Liver (tissue), 9 donors: ENCODE measurements around the gene EEFSEC. TPM values are rescaled to one million over a fixed set of nuclear protein-coding genes. Genes with fewer than 3 reads are reported as not detected.

Experiments used
- DNase-seq: peaks from one replicate; pipeline ENCODE4 v3.0.0-alpha.2; 2017; ENCODE audit warnings: low spot score
- H3K27ac ChIP-seq, 2 donors: one replicate each; pipeline ENCODE4 v1.7.0; 2013; ENCODE audit warnings: inconsistent platforms in 2 of 2, low read length in 2 of 2, control low read depth in 1 of 2, low read depth in 1 of 2, mild to moderate bottlenecking in 1 of 2
- H3K27me3 ChIP-seq, 4 donors: one replicate each; pipeline versions ENCODE4 v1.6.1 to v1.7.0; 2013; ENCODE audit warnings: low read length in 3 of 4, inconsistent platforms in 1 of 4, mild to moderate bottlenecking in 1 of 4, moderate library complexity in 1 of 4; ENCODE audit not compliant: control insufficient read depth in 4 of 4, insufficient read depth in 4 of 4
- H3K36me3 ChIP-seq, 4 donors: one replicate each; pipeline versions ENCODE4 v1.6.1 to v1.7.0; 2013; ENCODE audit warnings: low read length in 3 of 4, mild to moderate bottlenecking in 3 of 4, low read depth in 1 of 4, moderate library complexity in 1 of 4; ENCODE audit not compliant: control insufficient read depth in 4 of 4, insufficient read depth in 3 of 4
- H3K4me1 ChIP-seq, 4 donors: one replicate each; pipeline versions ENCODE4 v1.6.1 to v1.7.0; 2013; ENCODE audit warnings: low read length in 3 of 4, mild to moderate bottlenecking in 3 of 4, moderate library complexity in 1 of 4; ENCODE audit not compliant: control insufficient read depth in 4 of 4, insufficient read depth in 4 of 4
- H3K4me3 ChIP-seq, 3 donors: one replicate each; pipeline versions ENCODE4 v1.6.1 to v1.7.0; 2013; ENCODE audit warnings: low read length in 3 of 3, control low read depth in 1 of 3, low read depth in 1 of 3, mild to moderate bottlenecking in 1 of 3
- H3K9ac ChIP-seq, 2 donors: one replicate each; pipeline ENCODE4 v1.7.0; 2013; ENCODE audit warnings: low read length in 2 of 2, mild to moderate bottlenecking in 2 of 2, moderate library complexity in 2 of 2, control low read depth in 1 of 2, low read depth in 1 of 2
- H3K9me3 ChIP-seq, 4 donors: one replicate each; pipeline versions ENCODE4 v1.6.1 to v1.7.0; 2013; ENCODE audit warnings: low read length in 3 of 4; ENCODE audit not compliant: control insufficient read depth in 4 of 4
- EGR1 ChIP-seq, 2 donors: IDR thresholded peaks; 2 replicates each; pipeline ENCODE4 v1.6.1; 2016 to 2018; ENCODE audit warnings: antibody characterized with exemption in 2 of 2, low read depth in 2 of 2
- FOXA1 ChIP-seq: IDR thresholded peaks from 2 replicates; pipeline ENCODE4 v1.6.1; 2016; ENCODE audit warnings: antibody characterized with exemption
- FOXA2 ChIP-seq: IDR thresholded peaks from 2 replicates; pipeline ENCODE4 v1.6.1; 2016; ENCODE audit warnings: antibody characterized with exemption
- GABPA ChIP-seq, 2 donors: IDR thresholded peaks in 1 of 2; conservative IDR thresholded peaks in 1 of 2; 2 replicates each; pipeline ENCODE4 v1.6.1; 2016; ENCODE audit warnings: antibody characterized with exemption in 2 of 2, mild to moderate bottlenecking in 1 of 2, moderate library complexity in 1 of 2
- HNF4A ChIP-seq, 2 donors: conservative IDR thresholded peaks; 2 replicates each; pipeline ENCODE4 v1.6.1; 2016; ENCODE audit warnings: antibody characterized with exemption in 2 of 2, mild to moderate bottlenecking in 2 of 2
- HNF4G ChIP-seq: IDR thresholded peaks from 2 replicates; pipeline ENCODE4 v1.6.1; 2016; ENCODE audit warnings: antibody characterized with exemption
- JUND ChIP-seq, 2 donors: IDR thresholded peaks; 2 replicates each; pipeline ENCODE4 v1.6.1; 2016; ENCODE audit warnings: antibody characterized with exemption in 2 of 2
- NR2F2 ChIP-seq: IDR thresholded peaks from 2 replicates; pipeline ENCODE4 v1.6.1; 2016; ENCODE audit warnings: antibody characterized with exemption
- RAD21 ChIP-seq, 2 donors: IDR thresholded peaks; 2 replicates each; pipeline ENCODE4 v1.6.1; 2016; ENCODE audit warnings: antibody characterized with exemption in 2 of 2, mild to moderate bottlenecking in 2 of 2
- RXRA ChIP-seq, 2 donors: IDR thresholded peaks; 2 replicates each; pipeline ENCODE4 v1.6.1; 2017 to 2018; ENCODE audit warnings: antibody characterized with exemption in 2 of 2, mild to moderate bottlenecking in 1 of 2
- SP1 ChIP-seq: IDR thresholded peaks from 2 replicates; pipeline ENCODE4 v1.6.1; 2018; ENCODE audit warnings: antibody characterized with exemption, mild to moderate bottlenecking
- TAF1 ChIP-seq: conservative IDR thresholded peaks from 2 replicates; pipeline ENCODE4 v1.6.1; 2016; ENCODE audit warnings: antibody characterized with exemption, mild to moderate bottlenecking
- YY1 ChIP-seq: IDR thresholded peaks from 2 replicates; pipeline ENCODE4 v1.6.1; 2016; ENCODE audit warnings: antibody characterized with exemption, mild to moderate bottlenecking
- WGBS: extraction: QIAGEN DNeasy Blood & Tissue Kit; methylation state at CpG from one replicate; pipeline ENCODE4 v1.1.7; 2013; 5-methylcytosine and 5-hydroxymethylcytosine counted together
- polyA plus RNA-seq, 2 donors: library from polyadenylated mRNA; stranded (reverse) in 1 of 2; unstranded in 1 of 2; fragments of 200-250 nt in 1 of 2; fragments of >200 nt in 1 of 2; fragmentation: Nextera tagmentation in 1 of 2; extraction: Ambion mirVana in 1 of 2; gene quantifications; one replicate each; pipeline versions ENCODE4 v1.2.1 to v1.2.3, GENCODE V29; 2013 to 2015
- total RNA-seq, 2 donors: library from RNA; depleted of rRNA; stranded (reverse); fragments of >200 nt; gene quantifications; one replicate each; pipeline ENCODE4 v1.2.3, GENCODE V29; 2014
- TF ChIP-seq, protein P1 (sequence below): fragments of 150-350 bp; IDR thresholded peaks from 2 replicates; pipeline ENCODE4 v1.5.1; 2017; ENCODE audit warnings: improper control_type of control experiment, low read depth, low read length; ENCODE audit not compliant: missing input control
- TF ChIP-seq, protein P2 (sequence below): IDR thresholded peaks from 2 replicates; pipeline ENCODE4 v1.6.1; 2016; ENCODE audit warnings: antibody characterized with exemption, mild to moderate bottlenecking
- TF ChIP-seq, protein P3 (sequence below): IDR thresholded peaks from 2 replicates; pipeline ENCODE4 v1.6.1; 2016; ENCODE audit warnings: antibody characterized with exemption
- TF ChIP-seq, protein P4 (sequence below): IDR thresholded peaks from 2 replicates; pipeline ENCODE4 v1.6.1; 2016; ENCODE audit warnings: antibody characterized with exemption
- donor health status: healthy.
- donor health status: healthy.
- donor health status: healthy.
- donor health status: healthy.
- donor health status: healthy.

EEFSEC gene
- total and polyA plus RNA-seq, 4 donors: 8.4 to 13.1 (median 10.7) TPM

DNA sequence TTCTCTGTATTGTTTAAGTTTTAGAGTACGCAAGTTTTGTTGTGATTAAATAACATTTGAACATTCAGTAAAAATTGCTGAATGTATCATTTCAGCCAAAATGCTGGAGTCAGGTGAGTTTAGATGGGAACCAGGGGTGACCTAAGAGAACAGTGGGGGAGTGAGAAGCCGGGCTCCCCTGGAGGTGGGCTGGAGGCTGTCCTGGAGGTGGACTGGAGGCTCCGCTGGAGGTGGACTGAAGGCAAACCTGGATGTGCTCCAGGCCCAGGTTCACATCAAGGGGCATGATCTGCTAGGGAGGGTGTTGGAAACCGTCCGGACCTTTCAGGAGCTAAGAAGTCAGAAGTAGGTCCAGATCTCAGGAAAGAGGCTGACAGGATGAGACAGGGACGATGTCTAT lies 289.7 kb downstream of the EEFSEC start:
- no peaks in the 10 kb centered on the region for H3K36me3 ChIP-seq
- H3K4me1 ChIP-seq: no peaks in the 10 kb centered on the region
- TF ChIP-seq, protein P1, sequence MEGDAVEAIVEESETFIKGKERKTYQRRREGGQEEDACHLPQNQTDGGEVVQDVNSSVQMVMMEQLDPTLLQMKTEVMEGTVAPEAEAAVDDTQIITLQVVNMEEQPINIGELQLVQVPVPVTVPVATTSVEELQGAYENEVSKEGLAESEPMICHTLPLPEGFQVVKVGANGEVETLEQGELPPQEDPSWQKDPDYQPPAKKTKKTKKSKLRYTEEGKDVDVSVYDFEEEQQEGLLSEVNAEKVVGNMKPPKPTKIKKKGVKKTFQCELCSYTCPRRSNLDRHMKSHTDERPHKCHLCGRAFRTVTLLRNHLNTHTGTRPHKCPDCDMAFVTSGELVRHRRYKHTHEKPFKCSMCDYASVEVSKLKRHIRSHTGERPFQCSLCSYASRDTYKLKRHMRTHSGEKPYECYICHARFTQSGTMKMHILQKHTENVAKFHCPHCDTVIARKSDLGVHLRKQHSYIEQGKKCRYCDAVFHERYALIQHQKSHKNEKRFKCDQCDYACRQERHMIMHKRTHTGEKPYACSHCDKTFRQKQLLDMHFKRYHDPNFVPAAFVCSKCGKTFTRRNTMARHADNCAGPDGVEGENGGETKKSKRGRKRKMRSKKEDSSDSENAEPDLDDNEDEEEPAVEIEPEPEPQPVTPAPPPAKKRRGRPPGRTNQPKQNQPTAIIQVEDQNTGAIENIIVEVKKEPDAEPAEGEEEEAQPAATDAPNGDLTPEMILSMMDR: no peak
- TF ChIP-seq JUND (IDR thresholded peaks at IDR 0.05) (no peak), SP1 (no peak), HNF4A (conservative IDR thresholded peaks at IDR 0.05) (no peak), RXRA (IDR thresholded peaks at IDR 0.05) (no peak), RAD21 (IDR thresholded peaks at IDR 0.05) (no peak), FOXA2 (no peak), EGR1 (IDR thresholded peaks at IDR 0.05; ENCODE audit: low read depth in 2 of 2) (no peak), NR2F2 (no peak), FOXA1 (no peak), HNF4G (no peak), GABPA (IDR thresholded peaks at IDR 0.05 in 1 of 2, conservative IDR thresholded peaks at IDR 0.05 in 1 of 2) (no peak), YY1 (no peak)
- TF ChIP-seq, protein P2, sequence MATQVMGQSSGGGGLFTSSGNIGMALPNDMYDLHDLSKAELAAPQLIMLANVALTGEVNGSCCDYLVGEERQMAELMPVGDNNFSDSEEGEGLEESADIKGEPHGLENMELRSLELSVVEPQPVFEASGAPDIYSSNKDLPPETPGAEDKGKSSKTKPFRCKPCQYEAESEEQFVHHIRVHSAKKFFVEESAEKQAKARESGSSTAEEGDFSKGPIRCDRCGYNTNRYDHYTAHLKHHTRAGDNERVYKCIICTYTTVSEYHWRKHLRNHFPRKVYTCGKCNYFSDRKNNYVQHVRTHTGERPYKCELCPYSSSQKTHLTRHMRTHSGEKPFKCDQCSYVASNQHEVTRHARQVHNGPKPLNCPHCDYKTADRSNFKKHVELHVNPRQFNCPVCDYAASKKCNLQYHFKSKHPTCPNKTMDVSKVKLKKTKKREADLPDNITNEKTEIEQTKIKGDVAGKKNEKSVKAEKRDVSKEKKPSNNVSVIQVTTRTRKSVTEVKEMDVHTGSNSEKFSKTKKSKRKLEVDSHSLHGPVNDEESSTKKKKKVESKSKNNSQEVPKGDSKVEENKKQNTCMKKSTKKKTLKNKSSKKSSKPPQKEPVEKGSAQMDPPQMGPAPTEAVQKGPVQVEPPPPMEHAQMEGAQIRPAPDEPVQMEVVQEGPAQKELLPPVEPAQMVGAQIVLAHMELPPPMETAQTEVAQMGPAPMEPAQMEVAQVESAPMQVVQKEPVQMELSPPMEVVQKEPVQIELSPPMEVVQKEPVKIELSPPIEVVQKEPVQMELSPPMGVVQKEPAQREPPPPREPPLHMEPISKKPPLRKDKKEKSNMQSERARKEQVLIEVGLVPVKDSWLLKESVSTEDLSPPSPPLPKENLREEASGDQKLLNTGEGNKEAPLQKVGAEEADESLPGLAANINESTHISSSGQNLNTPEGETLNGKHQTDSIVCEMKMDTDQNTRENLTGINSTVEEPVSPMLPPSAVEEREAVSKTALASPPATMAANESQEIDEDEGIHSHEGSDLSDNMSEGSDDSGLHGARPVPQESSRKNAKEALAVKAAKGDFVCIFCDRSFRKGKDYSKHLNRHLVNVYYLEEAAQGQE: no peak
- TF ChIP-seq, protein P3, sequence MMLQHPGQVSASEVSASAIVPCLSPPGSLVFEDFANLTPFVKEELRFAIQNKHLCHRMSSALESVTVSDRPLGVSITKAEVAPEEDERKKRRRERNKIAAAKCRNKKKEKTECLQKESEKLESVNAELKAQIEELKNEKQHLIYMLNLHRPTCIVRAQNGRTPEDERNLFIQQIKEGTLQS: no peak
- TF ChIP-seq, protein P4, sequence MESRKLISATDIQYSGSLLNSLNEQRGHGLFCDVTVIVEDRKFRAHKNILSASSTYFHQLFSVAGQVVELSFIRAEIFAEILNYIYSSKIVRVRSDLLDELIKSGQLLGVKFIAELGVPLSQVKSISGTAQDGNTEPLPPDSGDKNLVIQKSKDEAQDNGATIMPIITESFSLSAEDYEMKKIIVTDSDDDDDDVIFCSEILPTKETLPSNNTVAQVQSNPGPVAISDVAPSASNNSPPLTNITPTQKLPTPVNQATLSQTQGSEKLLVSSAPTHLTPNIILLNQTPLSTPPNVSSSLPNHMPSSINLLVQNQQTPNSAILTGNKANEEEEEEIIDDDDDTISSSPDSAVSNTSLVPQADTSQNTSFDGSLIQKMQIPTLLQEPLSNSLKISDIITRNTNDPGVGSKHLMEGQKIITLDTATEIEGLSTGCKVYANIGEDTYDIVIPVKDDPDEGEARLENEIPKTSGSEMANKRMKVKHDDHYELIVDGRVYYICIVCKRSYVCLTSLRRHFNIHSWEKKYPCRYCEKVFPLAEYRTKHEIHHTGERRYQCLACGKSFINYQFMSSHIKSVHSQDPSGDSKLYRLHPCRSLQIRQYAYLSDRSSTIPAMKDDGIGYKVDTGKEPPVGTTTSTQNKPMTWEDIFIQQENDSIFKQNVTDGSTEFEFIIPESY: no peak
- H3K27ac ChIP-seq: no peak overlapping the region
- H3K9ac ChIP-seq: no peak overlapping the region
- 90% methylated on average over 6 of the region's 6 CpGs for WGBS
- H3K9me3 ChIP-seq: no peaks in the 10 kb centered on the region
- H3K27me3 ChIP-seq: no peaks in the 10 kb centered on the region
- no peak overlapping the region for H3K4me3 ChIP-seq
- no peak for DNase-seq

DNA sequence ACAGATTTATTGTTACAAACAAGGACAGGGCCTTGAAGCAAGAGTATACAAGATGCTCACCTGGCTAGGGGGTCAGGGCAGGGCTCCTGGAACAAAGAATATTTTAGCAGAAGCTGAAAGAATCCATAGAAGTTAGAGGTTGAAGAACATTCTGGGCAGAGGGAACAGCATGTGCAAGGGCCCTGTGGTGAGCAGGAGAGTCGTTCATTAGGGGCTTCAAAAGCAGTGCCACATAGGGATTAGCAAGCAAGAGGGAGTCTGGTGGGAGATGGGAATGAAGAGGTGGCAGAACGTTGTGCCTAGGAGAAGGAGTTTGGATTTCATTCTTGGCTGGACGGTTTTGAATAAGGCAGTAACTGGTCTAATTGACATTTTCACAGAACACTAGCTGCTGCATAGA lies 290.5 kb downstream of the EEFSEC start:
- TF ChIP-seq, protein P2: no peak
- no peak for TF ChIP-seq JUND (IDR thresholded peaks at IDR 0.05)
- no peak for TF ChIP-seq HNF4A (conservative IDR thresholded peaks at IDR 0.05)
- no peak for TF ChIP-seq RAD21 (IDR thresholded peaks at IDR 0.05)
- TF ChIP-seq TAF1: no peak
- TF ChIP-seq, protein P4: no peak
- WGBS: 58% methylated on average over 3 of the region's 3 CpGs
- Histone ChIP-seq H3K9ac (no peak overlapping the region), H3K9me3 (no peaks in the 10 kb centered on the region), H3K4me3 (no peak overlapping the region), H3K27me3 (no peaks in the 10 kb centered on the region), H3K4me1 (no peaks in the 10 kb centered on the region), H3K36me3 (no peaks in the 10 kb centered on the region), H3K27ac (no peak overlapping the region)
- no peak for DNase-seq
